ENCODE measurements around the gene SLC38A3.

DNA sequence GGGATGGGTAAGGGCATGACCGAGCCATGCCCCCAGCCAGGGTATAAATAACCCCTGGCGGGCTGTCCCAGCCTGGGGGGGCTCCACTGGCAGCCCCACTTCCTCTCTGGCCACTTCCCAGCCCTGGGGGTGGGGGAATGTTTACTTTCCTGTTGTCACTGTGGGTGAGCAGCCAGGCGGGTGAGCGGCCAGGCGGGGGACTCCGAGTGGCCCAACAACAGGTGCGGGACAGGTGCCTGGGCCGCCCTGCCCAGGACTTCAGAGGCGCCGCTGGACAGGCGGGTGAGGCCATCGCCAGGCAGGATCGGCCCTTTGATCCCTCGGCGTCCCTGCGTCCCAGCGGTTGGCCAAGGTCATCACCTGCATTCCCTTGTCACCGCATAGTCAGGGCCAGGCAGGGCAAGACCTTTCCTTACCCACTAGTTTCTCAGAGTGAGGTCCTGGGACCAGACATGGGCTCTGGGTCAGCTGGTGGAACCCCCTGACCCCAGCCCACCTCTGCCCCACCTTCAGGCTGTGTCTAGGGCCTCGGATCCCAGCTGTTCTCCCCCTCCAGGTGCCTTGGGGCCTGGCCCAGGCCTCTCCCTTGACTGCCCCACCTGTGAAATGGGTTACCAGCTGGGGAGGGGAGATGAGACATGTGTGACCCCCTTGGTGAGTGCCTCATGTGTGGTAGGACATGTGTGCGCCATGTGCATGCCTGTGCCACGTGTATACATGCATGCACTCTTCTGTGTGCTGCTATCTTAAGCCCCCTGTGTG lies 33.4 kb upstream of the SLC38A3 start:
- TF ChIP-seq, protein P1, sequence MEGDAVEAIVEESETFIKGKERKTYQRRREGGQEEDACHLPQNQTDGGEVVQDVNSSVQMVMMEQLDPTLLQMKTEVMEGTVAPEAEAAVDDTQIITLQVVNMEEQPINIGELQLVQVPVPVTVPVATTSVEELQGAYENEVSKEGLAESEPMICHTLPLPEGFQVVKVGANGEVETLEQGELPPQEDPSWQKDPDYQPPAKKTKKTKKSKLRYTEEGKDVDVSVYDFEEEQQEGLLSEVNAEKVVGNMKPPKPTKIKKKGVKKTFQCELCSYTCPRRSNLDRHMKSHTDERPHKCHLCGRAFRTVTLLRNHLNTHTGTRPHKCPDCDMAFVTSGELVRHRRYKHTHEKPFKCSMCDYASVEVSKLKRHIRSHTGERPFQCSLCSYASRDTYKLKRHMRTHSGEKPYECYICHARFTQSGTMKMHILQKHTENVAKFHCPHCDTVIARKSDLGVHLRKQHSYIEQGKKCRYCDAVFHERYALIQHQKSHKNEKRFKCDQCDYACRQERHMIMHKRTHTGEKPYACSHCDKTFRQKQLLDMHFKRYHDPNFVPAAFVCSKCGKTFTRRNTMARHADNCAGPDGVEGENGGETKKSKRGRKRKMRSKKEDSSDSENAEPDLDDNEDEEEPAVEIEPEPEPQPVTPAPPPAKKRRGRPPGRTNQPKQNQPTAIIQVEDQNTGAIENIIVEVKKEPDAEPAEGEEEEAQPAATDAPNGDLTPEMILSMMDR (IDR thresholded peaks at IDR 0.05), result no peak
- TF ChIP-seq EP300 (IDR thresholded peaks at IDR 0.05), result no peak
